DMS 273 treated with DMSO at 0.1 percent for 48 hours (cell line): ENCODE measurements around the gene ECPAS.
"Not testable (repeated sequence)": the region's sequence is repeated elsewhere in the genome, so short reads cannot be mapped to it uniquely, and the experiment has no call there.

ENCODE experiments used
- DNase-seq: peaks from one replicate; lab custom pipeline; 2025; lab: John Stamatoyannopoulos, UW

ECPAS gene

GRCh38 chr9:111483858-111484571 is at the start of gene ECPAS:
TSS of gene ECPAS (minus strand) at chr9:111484383. CDS start at chr9:111472918, 11,465 bp downstream.
- peak; percentile 69 for DNase-seq

GRCh38 chr9:111533099-111533790 is 49.1 kb upstream of the ECPAS start:
- DNase-seq, result no peak

GRCh38 chr9:111531716-111532115 is 47.5 kb upstream of the ECPAS start:
- DNase-seq, result no peak

GRCh38 chr9:111529787-111530186 is 45.6 kb upstream of the ECPAS start:
- DNase-seq, result no peak

GRCh38 chr9:111527347-111527746 is 43.2 kb upstream of the ECPAS start:
- DNase-seq, result no peak

- peak; percentile 65 for DNase-seq
Measured at GRCh38 chr9:111525056-111525977, 41.1 kb upstream of the ECPAS start, which contains the start of gene ZNF483. TSS of gene ZNF483 (plus strand) at chr9:111525179. CDS start at chr9:111527396, 2,217 bp downstream.

- no peak for DNase-seq
Measured at GRCh38 chr9:111524731-111525055, 40.5 kb upstream of the ECPAS start.

GRCh38 chr9:111516061-111516465 is 31.9 kb upstream of the ECPAS start:
- DNase-seq, result no peak

GRCh38 chr9:111514967-111515366 is 30.8 kb upstream of the ECPAS start:
- DNase-seq, result no peak

GRCh38 chr9:111511581-111511980 is 27.4 kb upstream of the ECPAS start:
- not testable (repeated sequence) for DNase-seq

- DNase-seq, result no peak
Measured at GRCh38 chr9:111502506-111502905, 18.3 kb upstream of the ECPAS start.

- peak; percentile 44 for DNase-seq
Measured at GRCh38 chr9:111501648-111502047, 17.5 kb upstream of the ECPAS start.

GRCh38 chr9:111501005-111501562 is 16.9 kb upstream of the ECPAS start:
- no peak for DNase-seq

GRCh38 chr9:111497196-111497595 is 13.0 kb upstream of the ECPAS start:
- DNase-seq, result not testable (repeated sequence)

GRCh38 chr9:111484572-111484894 is 350 bp upstream of the ECPAS start:
- DNase-seq, result no peak

- no peak for DNase-seq
Measured at GRCh38 chr9:111483439-111483857, 735 bp downstream of the ECPAS start.

GRCh38 chr9:111482694-111483438 is 1.3 kb downstream of the ECPAS start:
- peak; percentile 28 for DNase-seq

GRCh38 chr9:111481885-111482636 is 2.1 kb downstream of the ECPAS start:
- peak; percentile 60 for DNase-seq

- DNase-seq, result no peak
Measured at GRCh38 chr9:111477677-111478076, 6.5 kb downstream of the ECPAS start.

GRCh38 chr9:111475195-111475594 is 9.0 kb downstream of the ECPAS start:
- no peak for DNase-seq

- peak; percentile 18 for DNase-seq
Measured at GRCh38 chr9:111474385-111474784, 9.8 kb downstream of the ECPAS start.
